Rectal smooth muscle tissue (tissue), 1 donor: ENCODE measurements around the gene NOD2.

Source experiments
- H3K27ac ChIP-seq: one replicate; pipeline ENCODE4 v1.7.0; 2013; ENCODE audit warnings: low read depth, low read length, inconsistent platforms
- H3K27me3 ChIP-seq: one replicate; pipeline ENCODE4 v1.7.0; 2013; ENCODE audit warnings: low read length; ENCODE audit not compliant: control insufficient read depth, insufficient read depth
- H3K36me3 ChIP-seq: one replicate; pipeline ENCODE4 v1.7.0; 2013; ENCODE audit warnings: low read length; ENCODE audit not compliant: control insufficient read depth, insufficient read depth
- H3K4me1 ChIP-seq: one replicate; pipeline ENCODE4 v1.7.0; 2013; ENCODE audit warnings: low read length; ENCODE audit not compliant: control insufficient read depth, insufficient read depth
- H3K4me3 ChIP-seq: one replicate; pipeline ENCODE4 v1.7.0; 2013; ENCODE audit warnings: low read length
- H3K9ac ChIP-seq: one replicate; pipeline ENCODE4 v1.7.0; 2013; ENCODE audit warnings: low read length

Gene NOD2

GRCh38 chr16:50702725-50703124 is 9.3 kb downstream of the NOD2 start:
- H3K27me3 ChIP-seq = no peaks in the 10 kb centered on the region
- H3K4me1 ChIP-seq = peaks cover under 1% of the 10 kb centered on the region
- H3K4me3 ChIP-seq = no peak overlapping the region
- H3K27ac ChIP-seq = no peak overlapping the region
- H3K9ac ChIP-seq = no peak overlapping the region
- H3K36me3 ChIP-seq = no peaks in the 10 kb centered on the region

GRCh38 chr16:50704245-50704644 is 10.8 kb downstream of the NOD2 start:
- Histone ChIP-seq H3K4me3 (no peak overlapping the region), H3K27ac (no peak overlapping the region), H3K27me3 (no peaks in the 10 kb centered on the region), H3K4me1 (no peaks in the 10 kb centered on the region), H3K36me3 (no peaks in the 10 kb centered on the region), H3K9ac (no peak overlapping the region)

GRCh38 chr16:50705436-50706110 is 12.2 kb downstream of the NOD2 start:
- Histone ChIP-seq H3K9ac (no peak overlapping the region), H3K27ac (no peak overlapping the region), H3K36me3 (no peaks in the 10 kb centered on the region), H3K4me1 (no peaks in the 10 kb centered on the region), H3K27me3 (no peaks in the 10 kb centered on the region), H3K4me3 (no peak overlapping the region)

GRCh38 chr16:50706250-50706649 is 12.8 kb downstream of the NOD2 start:
- Histone ChIP-seq H3K4me3 (no peak overlapping the region), H3K9ac (no peak overlapping the region), H3K27me3 (no peaks in the 10 kb centered on the region), H3K36me3 (no peaks in the 10 kb centered on the region), H3K4me1 (no peaks in the 10 kb centered on the region), H3K27ac (no peak overlapping the region)

- H3K27ac ChIP-seq = no peak overlapping the region
- H3K36me3 ChIP-seq = no peaks in the 10 kb centered on the region
- H3K4me3 ChIP-seq = no peak overlapping the region
- no peaks in the 10 kb centered on the region for H3K4me1 ChIP-seq
- no peaks in the 10 kb centered on the region for H3K27me3 ChIP-seq
- H3K9ac ChIP-seq = no peak overlapping the region
Observed at GRCh38 chr16:50708373-50709060, 15.1 kb downstream of the NOD2 start.

- H3K4me1 ChIP-seq = no peaks in the 10 kb centered on the region
- H3K27ac ChIP-seq = no peak overlapping the region
- H3K9ac ChIP-seq = no peak overlapping the region
- no peaks in the 10 kb centered on the region for H3K36me3 ChIP-seq
- H3K4me3 ChIP-seq = no peak overlapping the region
- H3K27me3 ChIP-seq = no peaks in the 10 kb centered on the region
Observed at GRCh38 chr16:50709061-50709684, 15.8 kb downstream of the NOD2 start.

- Histone ChIP-seq H3K4me3 (no peak overlapping the region), H3K9ac (no peak overlapping the region), H3K27me3 (no peaks in the 10 kb centered on the region), H3K27ac (no peak overlapping the region), H3K36me3 (no peaks in the 10 kb centered on the region), H3K4me1 (no peaks in the 10 kb centered on the region)
Observed at GRCh38 chr16:50709980-50710379, 16.6 kb downstream of the NOD2 start.

GRCh38 chr16:50711040-50711439 is 17.6 kb downstream of the NOD2 start:
- H3K36me3 ChIP-seq = no peaks in the 10 kb centered on the region
- H3K27ac ChIP-seq = no peak overlapping the region
- H3K9ac ChIP-seq = no peak overlapping the region
- H3K27me3 ChIP-seq = no peaks in the 10 kb centered on the region
- no peak overlapping the region for H3K4me3 ChIP-seq
- H3K4me1 ChIP-seq = no peaks in the 10 kb centered on the region

GRCh38 chr16:50711862-50712559 is 18.6 kb downstream of the NOD2 start:
- Histone ChIP-seq H3K4me3 (no peak overlapping the region), H3K36me3 (no peaks in the 10 kb centered on the region), H3K4me1 (no peaks in the 10 kb centered on the region), H3K27ac (peak overlapping the region; percentile 37), H3K27me3 (no peaks in the 10 kb centered on the region), H3K9ac (no peak overlapping the region)

- Histone ChIP-seq H3K36me3 (no peaks in the 10 kb centered on the region), H3K4me1 (no peaks in the 10 kb centered on the region), H3K9ac (no peak overlapping the region), H3K27me3 (no peaks in the 10 kb centered on the region), H3K27ac (no peak overlapping the region), H3K4me3 (no peak overlapping the region)
Observed at GRCh38 chr16:50712560-50712898, 19.1 kb downstream of the NOD2 start.

- Histone ChIP-seq H3K9ac (no peak overlapping the region), H3K27ac (no peak overlapping the region), H3K27me3 (no peaks in the 10 kb centered on the region), H3K4me1 (no peaks in the 10 kb centered on the region), H3K36me3 (no peaks in the 10 kb centered on the region), H3K4me3 (no peak overlapping the region)
Observed at GRCh38 chr16:50712956-50713355, 19.6 kb downstream of the NOD2 start.

- no peaks in the 10 kb centered on the region for H3K27me3 ChIP-seq
- H3K36me3 ChIP-seq = no peaks in the 10 kb centered on the region
- no peak overlapping the region for H3K4me3 ChIP-seq
- no peak overlapping the region for H3K27ac ChIP-seq
- H3K9ac ChIP-seq = no peak overlapping the region
- no peaks in the 10 kb centered on the region for H3K4me1 ChIP-seq
Observed at GRCh38 chr16:50717091-50717490, 23.7 kb downstream of the NOD2 start.
